Fibroblast of lung (primary cell): ENCODE measurements around the gene ECEL1. TPM values are rescaled to one million over a fixed set of nuclear protein-coding genes. Genes with fewer than 3 reads are reported as not detected.
A peak's percentile ranks its signal among the peaks of the same experiment; 100 is the strongest.
"Not testable (repeated sequence)": the region's sequence is repeated elsewhere in the genome, so short reads cannot be mapped to it uniquely, and the experiment has no call there.

Experiments used
- DNase-seq, 2 donors: peaks; one replicate each; pipeline versions ENCODE4 v3.0.0 to v3.0.0-alpha.2; 2010; ENCODE audit warnings: low read depth in 2 of 2
- H2AFZ ChIP-seq: 2 replicates; pipeline ENCODE4 v1.5.1; 2012; ENCODE audit warnings: low read length, control low read depth, inconsistent platforms
- H3K27ac ChIP-seq: 2 replicates; pipeline ENCODE4 v1.5.1; 2011; ENCODE audit warnings: low read length, control low read depth; ENCODE audit not compliant: insufficient read depth
- H3K27me3 ChIP-seq: 2 replicates; pipeline ENCODE4 v1.5.1; 2011; ENCODE audit warnings: mild to moderate bottlenecking, low read length; ENCODE audit not compliant: control insufficient read depth, insufficient read depth
- H3K36me3 ChIP-seq: 2 replicates; pipeline ENCODE4 v1.5.1; 2011; ENCODE audit warnings: low read length; ENCODE audit not compliant: control insufficient read depth, insufficient read depth
- H3K4me1 ChIP-seq: 2 replicates; pipeline ENCODE4 v1.5.1; 2011; ENCODE audit warnings: low read length; ENCODE audit not compliant: control insufficient read depth, insufficient read depth; ENCODE audit errors: extremely low read depth
- H3K4me2 ChIP-seq: 2 replicates; pipeline ENCODE4 v1.5.1; 2011; ENCODE audit warnings: low read length, control low read depth; ENCODE audit not compliant: insufficient read depth; ENCODE audit errors: extremely low read depth
- H3K4me3 ChIP-seq, 4 experiments: fragments of 200-600 bp in 1 of 4; sonication (generic) in 1 of 4; replicated peaks in 1 of 4; 2 replicates each; pipeline ENCODE4 v1.5.1; 2011 to 2016; ENCODE audit warnings: low read length in 4 of 4, low read depth in 3 of 4, mild to moderate bottlenecking in 3 of 4, control low read depth in 2 of 4, inconsistent platforms in 1 of 4, mixed read lengths in 1 of 4; ENCODE audit not compliant: insufficient read depth in 1 of 4; ENCODE audit errors: control extremely low read depth in 1 of 4
- H3K79me2 ChIP-seq: 2 replicates; pipeline ENCODE4 v1.5.1; 2012; ENCODE audit warnings: mild to moderate bottlenecking, low read length, inconsistent platforms; ENCODE audit not compliant: control insufficient read depth, insufficient read depth
- H3K9ac ChIP-seq: 2 replicates; pipeline ENCODE4 v1.5.1; 2011; ENCODE audit warnings: mild to moderate bottlenecking, low read length, control low read depth; ENCODE audit not compliant: insufficient read depth
- H3K9me3 ChIP-seq: 2 replicates; pipeline ENCODE4 v1.5.1; 2012; ENCODE audit warnings: low read depth, low read length; ENCODE audit not compliant: control insufficient read depth, insufficient read depth
- H4K20me1 ChIP-seq: 2 replicates; pipeline ENCODE4 v1.5.1; 2011; ENCODE audit warnings: low read length; ENCODE audit not compliant: control insufficient read depth, insufficient read depth; ENCODE audit errors: extremely low read depth
- CTCF ChIP-seq, 2 donors: IDR thresholded peaks in 1 of 2; conservative IDR thresholded peaks in 1 of 2; 1 replicate in 1 of 2; 2 replicates in 1 of 2; pipeline ENCODE4 v1.5.1; 2011 to 2012; ENCODE audit warnings: low read length in 2 of 2, control low read depth in 1 of 2, inconsistent platforms in 1 of 2, low read depth in 1 of 2, mild to moderate bottlenecking in 1 of 2
- EZH2 ChIP-seq: IDR thresholded peaks from 2 replicates; pipeline ENCODE4 v1.5.1; 2012; ENCODE audit warnings: low read length, control low read depth, mild to moderate bottlenecking; ENCODE audit errors: missing control alignments
- polyA plus RNA-seq, 2 donors: library from polyadenylated mRNA; depleted of rRNA in 1 of 2; stranded (reverse) in 1 of 2; unstranded in 1 of 2; fragments of >200 nt; gene quantifications; 2 replicates each; pipeline ENCODE4 v1.2.1, GENCODE V29; 2011 to 2012; ENCODE audit warnings: missing spikeins in 1 of 2
- total RNA-seq: library from RNA; depleted of rRNA; stranded (reverse); fragments of >200 nt; gene quantifications from 2 replicates; pipeline ENCODE4 v1.2.1, GENCODE V29; 2014

Gene ECEL1
- total and polyA plus RNA-seq, 2 donors (not counting 1 experiment from before 2014, with no cell fraction given) = not detected

- no peak overlapping the region for H3K4me2 ChIP-seq
- H3K4me3 ChIP-seq = no peak overlapping the region
- H2AFZ ChIP-seq = no peak overlapping the region
- no peaks in the 10 kb centered on the region for H3K79me2 ChIP-seq
- H4K20me1 ChIP-seq = no peaks in the 10 kb centered on the region
- H3K9me3 ChIP-seq = no peaks in the 10 kb centered on the region
- no peak overlapping the region for H3K27ac ChIP-seq
- H3K9ac ChIP-seq = no peak overlapping the region
- peak; percentile 42 to 45 for DNase-seq
- no peaks in the 10 kb centered on the region for H3K27me3 ChIP-seq
- H3K36me3 ChIP-seq = no peaks in the 10 kb centered on the region
- TF ChIP-seq CTCF (conservative IDR thresholded peaks at IDR 0.05 in 1 of 2, IDR thresholded peaks at IDR 0.05 in 1 of 2; ENCODE audit: low read depth in 1 of 2, low read length in 2 of 2) (peak; percentile 42 to 64), EZH2 (no peak)
- no peaks in the 10 kb centered on the region for H3K4me1 ChIP-seq
Observed at GRCh38 chr2:232444409-232445148, 43.1 kb downstream of the ECEL1 start.

DNA sequence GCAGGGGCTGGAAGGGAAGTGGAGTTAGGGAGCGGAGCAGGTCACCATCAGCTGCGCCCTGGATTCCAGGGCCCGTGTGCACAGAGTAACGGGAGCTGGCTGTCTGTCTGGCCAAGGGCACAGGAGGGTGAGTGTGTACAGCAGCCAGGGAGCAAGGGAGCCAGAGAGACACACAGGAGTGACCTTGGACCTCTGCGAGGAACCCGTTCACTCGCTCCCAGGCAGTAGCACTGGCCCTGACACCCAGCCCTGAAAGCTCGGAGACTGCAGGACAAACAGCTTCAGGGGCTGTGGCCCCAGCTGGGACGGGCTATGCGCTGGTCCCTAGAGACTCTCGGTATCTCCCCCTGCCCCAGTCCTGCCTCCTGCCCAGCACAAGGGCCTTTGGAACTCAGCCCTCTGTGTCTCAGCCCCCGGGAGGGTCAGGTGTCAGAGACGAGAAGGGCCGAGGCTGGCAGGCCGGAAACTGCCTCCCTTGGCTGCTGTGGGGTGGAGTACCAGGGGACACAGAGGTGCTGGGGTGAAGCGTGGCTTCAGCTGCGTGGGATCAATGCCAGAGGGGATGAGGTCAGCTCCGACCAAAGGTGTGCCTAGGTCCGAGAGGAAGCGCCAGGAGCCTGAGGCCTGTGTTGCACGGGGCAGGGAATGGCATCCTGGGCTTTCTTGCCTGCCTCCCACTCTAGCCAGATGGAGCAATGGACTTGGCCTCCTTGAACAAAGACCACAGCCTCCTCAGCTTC, 43.8 kb downstream of the ECEL1 start:
- H3K27me3 ChIP-seq, H3K4me1 ChIP-seq, DNase-seq, H3K36me3 ChIP-seq, H3K9ac ChIP-seq, H2AFZ ChIP-seq, H3K79me2 ChIP-seq, H3K9me3 ChIP-seq, H4K20me1 ChIP-seq, H3K4me2 ChIP-seq, H3K27ac ChIP-seq, H3K4me3 ChIP-seq: not testable (repeated sequence)

GRCh38 chr2:232443047-232443446, 44.6 kb downstream of the ECEL1 start:
- H3K27me3 ChIP-seq, H3K4me2 ChIP-seq, DNase-seq, H3K4me3 ChIP-seq, H3K4me1 ChIP-seq, H3K9ac ChIP-seq, H3K36me3 ChIP-seq, H4K20me1 ChIP-seq, H3K79me2 ChIP-seq, H3K9me3 ChIP-seq, H2AFZ ChIP-seq, H3K27ac ChIP-seq: not testable (repeated sequence)

- not testable (repeated sequence) for H2AFZ ChIP-seq, H3K9me3 ChIP-seq, H3K9ac ChIP-seq, H3K4me3 ChIP-seq, H3K4me2 ChIP-seq, H4K20me1 ChIP-seq, H3K79me2 ChIP-seq, H3K27ac ChIP-seq, H3K36me3 ChIP-seq, H3K27me3 ChIP-seq, H3K4me1 ChIP-seq
- DNase-seq = peak in 1 of 2 donors; percentile 13
Observed at GRCh38 chr2:232442431-232442830, 45.2 kb downstream of the ECEL1 start.

- not testable (repeated sequence) for H3K4me3 ChIP-seq, H3K9me3 ChIP-seq, H3K79me2 ChIP-seq, DNase-seq, H2AFZ ChIP-seq, H3K9ac ChIP-seq, H3K27me3 ChIP-seq, H4K20me1 ChIP-seq, H3K4me2 ChIP-seq, H3K4me1 ChIP-seq, H3K27ac ChIP-seq, H3K36me3 ChIP-seq
Observed at GRCh38 chr2:232441922-232442321, 45.7 kb downstream of the ECEL1 start.
